Ovary (tissue), 3 donors: ENCODE results near the gene SLC12A8.

Experiments used
- POLR2A ChIP-seq: fragments of 450-650 bp; IDR thresholded peaks from one replicate; pipeline ENCODE4 v1.6.1; 2017; ENCODE audit warnings: antibody characterized with exemption, mild to moderate bottlenecking, moderate library complexity
- TF ChIP-seq, protein P1 (sequence below), 3 donors: fragments of 450-650 bp in 2 of 3; fragments of 200-600 bp in 1 of 3; IDR thresholded peaks; one replicate each; pipeline versions ENCODE4 v1.5.1 to v1.8.0; 2016 to 2022; ENCODE audit warnings: antibody characterized with exemption in 3 of 3, mild to moderate bottlenecking in 1 of 3
- donor health status: DM: no; HTN: no; CAD: no.

DNA sequence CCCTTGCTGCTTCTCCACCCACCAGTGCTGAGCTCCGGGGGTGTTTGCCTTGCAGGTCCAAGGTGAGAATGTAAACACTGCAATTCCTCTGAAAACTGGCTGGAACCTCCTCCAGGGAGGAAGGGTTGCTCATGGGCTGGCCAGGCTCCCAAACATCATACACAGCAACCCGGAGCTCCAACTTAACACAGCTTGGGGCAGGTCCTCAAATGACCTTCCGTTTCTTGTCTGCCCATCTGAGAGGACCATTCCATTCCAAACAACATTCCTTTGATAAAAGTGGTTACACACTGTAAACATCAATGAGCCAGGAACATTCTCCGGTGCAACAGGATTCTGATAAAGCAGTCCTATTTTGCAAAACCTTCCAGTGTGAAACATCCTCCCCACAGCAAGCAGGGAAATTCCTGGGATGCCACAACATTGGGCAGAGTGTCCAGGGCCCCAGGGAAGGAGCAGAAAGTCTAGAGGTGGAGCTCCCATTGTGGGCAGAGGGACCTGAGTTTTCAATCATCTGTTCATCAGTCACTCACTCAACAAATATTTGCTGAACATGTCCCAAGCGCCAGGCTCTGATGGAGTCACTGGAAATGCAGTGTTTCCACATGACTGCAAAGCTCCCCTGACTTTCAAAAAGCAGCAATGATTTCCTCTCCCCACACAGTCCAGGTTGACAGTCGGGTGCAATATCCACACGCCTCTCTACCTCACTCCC lies 149.5 kb downstream of the SLC12A8 start:
- TF ChIP-seq POLR2A: no peak
- TF ChIP-seq, protein P1, sequence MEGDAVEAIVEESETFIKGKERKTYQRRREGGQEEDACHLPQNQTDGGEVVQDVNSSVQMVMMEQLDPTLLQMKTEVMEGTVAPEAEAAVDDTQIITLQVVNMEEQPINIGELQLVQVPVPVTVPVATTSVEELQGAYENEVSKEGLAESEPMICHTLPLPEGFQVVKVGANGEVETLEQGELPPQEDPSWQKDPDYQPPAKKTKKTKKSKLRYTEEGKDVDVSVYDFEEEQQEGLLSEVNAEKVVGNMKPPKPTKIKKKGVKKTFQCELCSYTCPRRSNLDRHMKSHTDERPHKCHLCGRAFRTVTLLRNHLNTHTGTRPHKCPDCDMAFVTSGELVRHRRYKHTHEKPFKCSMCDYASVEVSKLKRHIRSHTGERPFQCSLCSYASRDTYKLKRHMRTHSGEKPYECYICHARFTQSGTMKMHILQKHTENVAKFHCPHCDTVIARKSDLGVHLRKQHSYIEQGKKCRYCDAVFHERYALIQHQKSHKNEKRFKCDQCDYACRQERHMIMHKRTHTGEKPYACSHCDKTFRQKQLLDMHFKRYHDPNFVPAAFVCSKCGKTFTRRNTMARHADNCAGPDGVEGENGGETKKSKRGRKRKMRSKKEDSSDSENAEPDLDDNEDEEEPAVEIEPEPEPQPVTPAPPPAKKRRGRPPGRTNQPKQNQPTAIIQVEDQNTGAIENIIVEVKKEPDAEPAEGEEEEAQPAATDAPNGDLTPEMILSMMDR (IDR thresholded peaks at IDR 0.05): no peak
